Mesendoderm (in vitro differentiated cells): ENCODE data around the gene IKBKE.

Source experiments
- DNase-seq: peaks from one replicate; pipeline ENCODE4 v3.0.0; 2013
- H2AK5ac ChIP-seq: 2 replicates; pipeline ENCODE4 v1.6.1; 2013; ENCODE audit warnings: low read length, inconsistent platforms
- H2BK120ac ChIP-seq: 2 replicates; pipeline ENCODE4 v1.6.1; 2013; ENCODE audit warnings: low read depth, mild to moderate bottlenecking, low read length, moderate library complexity, mixed read lengths
- H2BK15ac ChIP-seq: replicated peaks from 2 replicates; pipeline ENCODE4 v1.6.1; 2013; ENCODE audit warnings: low read depth, mild to moderate bottlenecking, moderate library complexity
- H2BK5ac ChIP-seq: 2 replicates; pipeline ENCODE4 v1.6.1; 2013; ENCODE audit warnings: low read length, inconsistent platforms
- H3K18ac ChIP-seq: 2 replicates; pipeline ENCODE4 v1.6.1; 2013; ENCODE audit warnings: mild to moderate bottlenecking, low read length, mixed read lengths
- H3K23ac ChIP-seq: one replicate; pipeline ENCODE4 v1.6.1; 2013; ENCODE audit warnings: low read length
- H3K27ac ChIP-seq: 2 replicates; pipeline ENCODE4 v1.5.1; 2013; ENCODE audit warnings: low read depth, mild to moderate bottlenecking, inconsistent platforms, low read length, moderate library complexity
- H3K27me3 ChIP-seq: 2 replicates; pipeline ENCODE4 v1.6.1; 2013; ENCODE audit warnings: low read length, control low read depth, mild to moderate bottlenecking, inconsistent platforms; ENCODE audit not compliant: insufficient read depth, poor library complexity
- H3K36me3 ChIP-seq: 2 replicates; pipeline ENCODE4 v1.6.1; 2013; ENCODE audit warnings: low read length, inconsistent platforms; ENCODE audit not compliant: control insufficient read depth, insufficient read depth
- H3K4ac ChIP-seq: one replicate; pipeline ENCODE4 v1.6.1; 2013; ENCODE audit warnings: low read depth, mild to moderate bottlenecking, low read length, moderate library complexity
- H3K4me1 ChIP-seq: 2 replicates; pipeline ENCODE4 v1.6.1; 2013; ENCODE audit warnings: low read depth, low read length, inconsistent platforms; ENCODE audit not compliant: control insufficient read depth
- H3K4me2 ChIP-seq: 2 replicates; pipeline ENCODE4 v1.6.1; 2013; ENCODE audit warnings: low read length
- H3K4me3 ChIP-seq: 2 replicates; pipeline ENCODE4 v1.5.1; 2013; ENCODE audit warnings: mild to moderate bottlenecking, low read length
- H3K56ac ChIP-seq: one replicate; pipeline ENCODE4 v1.6.1; 2013; ENCODE audit warnings: low read length
- H3K79me1 ChIP-seq: 2 replicates; pipeline ENCODE4 v1.6.1; 2013; ENCODE audit warnings: low read length, inconsistent platforms
- H3K79me2 ChIP-seq: 2 replicates; pipeline ENCODE4 v1.6.1; 2013; ENCODE audit warnings: mild to moderate bottlenecking, low read length; ENCODE audit not compliant: control insufficient read depth, insufficient read depth
- H3K9ac ChIP-seq: 2 replicates; pipeline ENCODE4 v1.6.1; 2013; ENCODE audit warnings: low read length, inconsistent platforms
- H4K5ac ChIP-seq: one replicate; pipeline ENCODE4 v1.6.1; 2013; ENCODE audit warnings: low read length
- H4K8ac ChIP-seq: one replicate; pipeline ENCODE4 v1.6.1; 2013; ENCODE audit warnings: low read depth, mild to moderate bottlenecking, control low read depth, low read length, moderate library complexity
- WGBS: extraction: QIAGEN DNeasy Blood & Tissue Kit; methylation state at CpG from one replicate; pipeline ENCODE4 v1.1.7; 2013; ENCODE audit warnings: low lambda C conversion rate, missing lambda C conversion rate; ENCODE audit not compliant: insufficient coverage; ENCODE audit errors: extremely low coverage; 5-methylcytosine and 5-hydroxymethylcytosine counted together

The IKBKE gene

DNA sequence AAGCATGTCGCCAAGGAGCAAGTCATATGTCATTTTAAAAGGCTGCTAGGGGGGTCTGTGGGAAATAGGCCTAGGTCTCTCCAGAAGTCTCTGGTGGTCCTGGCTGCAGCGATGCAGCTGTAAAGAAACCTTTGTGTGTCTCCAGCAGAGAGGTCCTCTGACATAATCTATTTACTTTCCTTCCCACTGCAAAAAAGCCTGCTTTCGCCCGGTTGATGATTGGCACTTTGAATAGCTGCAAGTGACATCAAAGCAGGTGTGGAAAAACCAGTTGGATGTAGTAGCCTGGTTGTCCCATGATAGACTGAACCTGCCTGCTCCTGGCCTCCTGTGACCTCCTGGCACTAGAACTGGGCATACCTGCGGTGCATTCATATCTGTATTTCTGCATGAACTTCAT is 50.9 kb downstream of the IKBKE start:
- H2BK15ac ChIP-seq = no peak overlapping the region
- H3K79me1 ChIP-seq = no peaks in the 10 kb centered on the region
- no peak overlapping the region for H3K4ac ChIP-seq
- H3K79me2 ChIP-seq = no peaks in the 10 kb centered on the region
- H3K9ac ChIP-seq = no peak overlapping the region
- no peak overlapping the region for H3K56ac ChIP-seq
- no peak overlapping the region for H2BK5ac ChIP-seq
- H3K27ac ChIP-seq = no peak overlapping the region
- H3K36me3 ChIP-seq = no peaks in the 10 kb centered on the region
- no peak overlapping the region for H3K23ac ChIP-seq
- H3K4me1 ChIP-seq = no peaks in the 10 kb centered on the region
- DNase-seq = no peak
- H3K18ac ChIP-seq = no peak overlapping the region
- H3K4me3 ChIP-seq = no peak overlapping the region
- no CpG with 5 or more reads among the region's 5 CpGs for WGBS
- H3K4me2 ChIP-seq = no peak overlapping the region
- no peak overlapping the region for H4K5ac ChIP-seq
- H3K27me3 ChIP-seq = no peaks in the 10 kb centered on the region
- H4K8ac ChIP-seq = no peak overlapping the region
- no peak overlapping the region for H2BK120ac ChIP-seq
- H2AK5ac ChIP-seq = no peak overlapping the region

DNA sequence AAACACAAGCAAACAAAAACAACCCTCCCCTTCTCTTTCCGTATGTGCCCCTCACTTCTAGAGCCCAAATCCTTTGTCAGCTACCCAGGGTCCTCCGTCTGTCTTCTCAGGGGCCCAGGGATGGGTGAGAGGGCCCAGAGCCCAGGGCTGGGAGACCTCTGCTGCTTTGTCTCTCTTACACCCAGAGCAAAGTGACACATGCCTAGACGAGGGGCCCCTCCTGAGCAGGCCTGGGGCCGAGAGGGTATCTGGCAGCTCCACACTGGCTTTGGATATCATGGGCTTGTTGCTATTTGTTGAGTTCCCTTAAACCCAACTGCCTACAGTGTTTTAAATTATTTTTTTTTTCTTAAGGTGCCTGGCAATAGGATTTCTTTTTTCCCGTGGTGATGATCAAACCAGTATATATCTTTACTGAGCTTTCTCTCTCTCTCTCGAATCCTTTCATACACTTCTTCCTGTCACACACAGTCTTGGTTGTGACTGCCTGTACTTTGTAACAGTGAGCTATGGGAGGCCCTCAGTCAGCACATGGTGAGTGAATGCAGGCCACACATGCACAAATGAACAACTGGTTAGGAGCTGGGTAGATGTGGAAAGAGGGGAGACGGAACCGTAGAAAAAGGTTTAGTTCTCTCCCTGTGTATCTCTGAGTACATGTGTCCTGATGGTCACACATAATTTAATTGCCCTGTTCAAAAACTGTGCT is 51.6 kb downstream of the IKBKE start:
- Histone ChIP-seq H4K5ac (no peak overlapping the region), H3K27ac (no peak overlapping the region), H3K4me2 (no peak overlapping the region), H3K4me3 (no peak overlapping the region), H2BK120ac (no peak overlapping the region), H2AK5ac (no peak overlapping the region), H3K56ac (no peak overlapping the region), H2BK15ac (no peak overlapping the region), H2BK5ac (no peak overlapping the region), H3K23ac (no peak overlapping the region), H3K36me3 (no peaks in the 10 kb centered on the region), H4K8ac (no peak overlapping the region), H3K4me1 (no peaks in the 10 kb centered on the region), H3K79me2 (no peaks in the 10 kb centered on the region), H3K9ac (no peak overlapping the region), H3K4ac (no peak overlapping the region), H3K18ac (no peak overlapping the region), H3K27me3 (no peaks in the 10 kb centered on the region), H3K79me1 (no peaks in the 10 kb centered on the region)
- no CpG with 5 or more reads among the region's 8 CpGs for WGBS
- no peak for DNase-seq

DNA sequence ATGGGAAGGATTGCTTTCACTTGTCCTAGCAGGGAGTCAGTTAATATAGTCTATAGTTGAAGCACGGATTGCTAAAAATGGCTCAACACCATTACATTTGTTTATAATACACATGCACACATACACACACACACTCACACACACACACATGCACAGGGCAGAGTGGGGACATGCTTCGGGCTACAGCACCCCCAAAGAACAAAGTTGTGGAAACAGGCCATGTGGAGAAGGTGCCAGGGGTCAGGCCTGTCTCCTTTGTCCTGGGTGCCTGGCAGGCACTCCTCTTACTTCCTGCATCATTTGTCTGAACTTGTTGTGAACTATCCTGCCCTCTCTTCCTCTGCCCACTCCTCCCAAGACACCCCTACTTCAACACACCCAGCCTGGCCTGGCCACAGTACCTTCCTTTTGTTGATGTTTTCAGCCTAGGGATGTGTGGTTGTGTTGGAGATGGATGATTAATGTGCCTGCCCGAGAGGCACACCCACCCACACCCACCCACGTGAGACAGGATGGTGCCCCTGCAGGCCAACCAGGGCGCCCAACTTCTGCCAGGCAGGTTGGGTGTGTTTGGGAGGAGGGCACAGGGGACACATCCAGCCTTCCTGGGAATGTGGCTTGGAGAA is 54.6 kb downstream of the IKBKE start:
- Histone ChIP-seq H4K5ac (no peak overlapping the region), H3K18ac (no peak overlapping the region), H3K36me3 (no peaks in the 10 kb centered on the region), H3K9ac (no peak overlapping the region), H2BK15ac (no peak overlapping the region), H2BK5ac (no peak overlapping the region), H3K4me2 (no peak overlapping the region), H3K79me2 (no peaks in the 10 kb centered on the region), H2BK120ac (no peak overlapping the region), H3K4me1 (no peaks in the 10 kb centered on the region), H4K8ac (no peak overlapping the region), H3K56ac (no peak overlapping the region), H3K23ac (no peak overlapping the region), H2AK5ac (no peak overlapping the region), H3K4ac (no peak overlapping the region), H3K79me1 (no peaks in the 10 kb centered on the region), H3K27me3 (no peaks in the 10 kb centered on the region), H3K27ac (no peak overlapping the region), H3K4me3 (no peak overlapping the region)
- no CpG with 5 or more reads among the region's 5 CpGs for whole genome bisulfite sequencing
- DNase-seq = no peak

DNA sequence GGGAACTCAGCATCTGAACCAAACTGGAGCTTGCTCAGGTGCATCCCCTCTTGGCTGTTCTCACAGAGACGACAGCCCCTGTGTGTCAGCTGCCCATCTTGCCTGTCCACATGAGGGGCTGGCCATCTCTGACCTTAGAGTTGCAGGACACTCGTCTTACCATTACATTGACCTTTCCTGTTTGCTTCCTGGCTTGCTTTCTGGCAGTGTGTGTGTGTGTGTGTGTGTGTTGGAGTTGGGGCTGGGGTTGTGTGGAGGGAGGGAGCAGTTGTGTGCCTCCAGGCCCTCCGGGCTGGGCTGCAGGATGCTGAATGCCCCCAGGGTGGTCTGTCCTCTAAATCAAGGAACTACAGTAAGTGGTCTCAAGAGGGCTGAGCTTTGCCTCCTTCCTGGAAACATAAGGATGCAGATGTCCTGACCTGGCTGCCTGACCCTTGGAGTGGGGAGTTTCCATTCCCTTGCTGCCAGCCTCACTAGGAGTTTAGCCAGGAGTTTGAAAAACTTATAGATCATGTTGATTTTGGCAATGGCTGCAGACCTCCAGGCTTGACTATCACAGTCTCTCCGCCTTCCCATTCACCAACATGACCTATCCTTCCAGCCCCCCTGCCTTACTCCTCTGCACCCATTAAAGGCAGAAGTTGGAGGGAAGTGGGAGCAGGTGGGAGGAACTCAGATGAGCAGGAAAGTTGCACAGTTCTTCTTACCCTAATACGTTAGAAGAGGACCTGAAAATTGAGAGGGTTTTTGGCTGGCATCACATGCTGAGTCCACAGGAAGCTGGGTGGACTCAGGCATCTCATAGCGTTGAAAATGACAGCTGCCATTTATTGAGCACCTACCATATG is 56.0 kb downstream of the IKBKE start:
- Histone ChIP-seq H3K9ac (no peak overlapping the region), H4K8ac (no peak overlapping the region), H3K56ac (no peak overlapping the region), H3K4me1 (no peaks in the 10 kb centered on the region), H2BK120ac (no peak overlapping the region), H3K4me3 (no peak overlapping the region), H3K79me1 (no peaks in the 10 kb centered on the region), H3K4me2 (no peak overlapping the region), H3K27me3 (no peaks in the 10 kb centered on the region), H3K18ac (no peak overlapping the region), H2BK5ac (no peak overlapping the region), H4K5ac (no peak overlapping the region), H3K36me3 (no peaks in the 10 kb centered on the region), H3K4ac (no peak overlapping the region), H2BK15ac (no peak overlapping the region), H3K23ac (no peak overlapping the region), H2AK5ac (no peak overlapping the region), H3K27ac (no peak overlapping the region), H3K79me2 (no peaks in the 10 kb centered on the region)
- DNase-seq = no peak
- WGBS = no CpG with 5 or more reads among the region's 6 CpGs

DNA sequence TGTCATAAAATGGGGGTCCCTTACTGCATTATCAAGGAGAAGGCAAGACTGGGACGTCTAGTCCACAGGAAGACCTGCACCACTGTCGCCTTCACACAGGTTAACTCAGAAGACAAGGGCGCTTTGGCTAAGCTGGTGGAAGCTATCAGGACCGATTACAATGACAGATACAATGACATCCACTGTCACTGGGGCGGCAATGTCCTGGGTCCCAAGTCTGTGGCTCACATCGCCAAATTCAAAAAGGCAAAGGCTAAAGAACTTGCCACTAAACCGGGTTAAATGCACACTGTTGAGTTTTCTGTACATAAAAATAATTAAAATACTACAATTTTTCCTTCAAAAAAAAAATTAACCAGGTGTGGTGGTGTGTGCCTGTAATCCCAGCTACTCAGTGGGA is 59.1 kb downstream of the IKBKE start:
- Histone ChIP-seq H4K8ac (no peak overlapping the region), H2BK5ac (no peak overlapping the region), H3K4me3 (no peak overlapping the region), H2BK15ac (no peak overlapping the region), H3K79me1 (no peaks in the 10 kb centered on the region), H3K27me3 (no peaks in the 10 kb centered on the region), H3K27ac (no peak overlapping the region), H3K18ac (no peak overlapping the region), H2AK5ac (no peak overlapping the region), H3K4me2 (no peak overlapping the region), H3K4me1 (no peaks in the 10 kb centered on the region), H3K79me2 (no peaks in the 10 kb centered on the region), H2BK120ac (no peak overlapping the region), H3K36me3 (no peaks in the 10 kb centered on the region), H4K5ac (no peak overlapping the region), H3K23ac (no peak overlapping the region), H3K56ac (no peak overlapping the region), H3K4ac (no peak overlapping the region), H3K9ac (no peak overlapping the region)
- no CpG with 5 or more reads among the region's 7 CpGs for WGBS
- DNase-seq = no peak
